GM19193 (cell line): ENCODE data around the gene KIF26B.

Experiments used
- POLR2A ChIP-seq: IDR thresholded peaks from 4 replicates; pipeline ENCODE4 v1.6.1; 2011; ENCODE audit not compliant: insufficient read depth, insufficient read length; ENCODE audit errors: extremely low read depth

Gene KIF26B

DNA sequence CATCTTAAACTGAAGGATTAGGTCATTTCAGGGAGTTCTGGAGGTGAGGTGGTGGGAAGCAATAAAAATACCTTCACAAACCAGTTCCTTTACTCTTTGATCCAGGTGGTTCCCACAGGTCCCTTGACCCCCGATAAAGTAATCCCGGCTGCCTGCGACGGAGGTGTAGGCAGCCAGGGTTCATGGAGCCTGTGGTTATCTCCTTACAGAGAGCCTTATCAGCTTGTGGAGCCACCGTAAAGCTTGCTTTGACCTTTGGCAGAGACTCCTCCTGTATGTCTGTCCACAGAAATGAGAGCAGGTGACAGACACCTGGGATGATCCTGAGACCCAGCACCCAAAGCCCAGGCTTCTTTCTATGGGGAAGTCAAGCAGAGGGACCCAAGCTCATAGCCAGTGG, 243.4 kb downstream of the KIF26B start:
- TF ChIP-seq POLR2A, result no peak

DNA sequence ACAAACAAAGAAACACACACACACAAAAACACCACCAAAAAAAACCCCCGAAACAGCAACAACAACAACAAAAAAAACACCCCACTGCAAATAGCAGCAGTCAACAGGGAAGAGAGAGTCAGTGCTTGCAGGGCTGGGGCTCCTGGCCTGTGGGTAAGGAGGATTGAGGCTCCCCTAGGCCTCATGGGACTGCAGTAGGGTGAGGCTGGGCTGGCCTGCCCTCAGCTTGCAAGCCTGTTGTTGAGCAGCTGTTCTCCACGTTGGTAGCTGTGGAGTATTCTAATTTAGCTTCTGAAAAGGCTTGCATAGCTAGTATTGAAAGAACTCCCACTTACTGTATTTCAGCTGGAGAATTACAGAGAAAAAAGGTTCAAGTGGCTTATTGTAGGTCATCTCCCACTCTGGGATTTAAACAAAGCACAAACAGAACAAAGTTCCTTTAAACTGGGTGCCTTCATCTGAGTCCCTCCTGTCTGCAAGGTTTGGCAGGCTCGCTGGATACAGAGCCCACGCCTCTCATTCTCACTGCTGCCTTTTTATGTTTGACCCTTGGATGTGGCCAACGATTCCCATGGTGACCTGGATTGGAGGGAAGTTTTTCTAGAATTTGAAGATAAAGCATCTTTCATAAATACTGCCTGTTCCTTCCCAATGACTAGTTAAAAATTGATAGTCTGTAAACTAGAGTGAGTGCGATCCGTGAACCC, 247.2 kb downstream of the KIF26B start:
- TF ChIP-seq POLR2A, result no peak

DNA sequence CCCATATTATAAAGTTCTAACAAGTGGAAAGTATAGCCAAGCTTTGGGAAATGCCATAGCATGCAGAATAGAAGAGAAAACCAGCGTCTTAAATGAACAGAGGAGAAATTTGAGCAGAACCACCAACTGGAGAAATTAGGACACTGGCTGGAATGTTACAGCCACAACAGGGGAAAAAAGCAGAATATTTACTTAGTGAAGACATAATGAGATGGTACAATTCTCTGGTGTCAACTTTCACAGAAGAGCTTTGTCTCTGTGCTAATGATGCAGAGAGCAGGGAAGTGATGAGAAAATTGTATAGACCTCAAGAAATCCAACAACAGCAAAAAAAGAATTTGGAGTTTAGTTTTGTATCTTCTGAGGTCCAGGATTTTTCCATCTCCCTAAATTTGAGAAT, 249.7 kb downstream of the KIF26B start:
- TF ChIP-seq POLR2A, result no peak

DNA sequence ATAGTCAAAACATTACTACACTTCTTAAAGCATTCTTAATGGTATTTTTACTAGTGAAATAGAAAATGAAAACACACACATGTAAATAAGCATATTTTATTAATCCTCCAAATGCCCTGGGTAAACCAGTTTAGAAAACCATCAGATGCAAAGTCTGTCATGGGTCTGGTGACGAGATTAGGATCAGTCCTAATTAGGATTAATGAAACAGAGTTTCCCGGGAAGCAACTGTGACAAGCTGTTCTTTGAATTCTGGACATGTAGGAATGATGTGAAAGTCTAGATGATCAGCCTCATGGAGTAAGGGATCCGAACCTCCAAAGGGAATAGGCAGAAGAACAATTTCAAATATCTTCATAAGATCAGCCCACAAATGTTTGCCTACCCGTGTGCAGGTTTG, 250.2 kb downstream of the KIF26B start:
- TF ChIP-seq POLR2A, result no peak

DNA sequence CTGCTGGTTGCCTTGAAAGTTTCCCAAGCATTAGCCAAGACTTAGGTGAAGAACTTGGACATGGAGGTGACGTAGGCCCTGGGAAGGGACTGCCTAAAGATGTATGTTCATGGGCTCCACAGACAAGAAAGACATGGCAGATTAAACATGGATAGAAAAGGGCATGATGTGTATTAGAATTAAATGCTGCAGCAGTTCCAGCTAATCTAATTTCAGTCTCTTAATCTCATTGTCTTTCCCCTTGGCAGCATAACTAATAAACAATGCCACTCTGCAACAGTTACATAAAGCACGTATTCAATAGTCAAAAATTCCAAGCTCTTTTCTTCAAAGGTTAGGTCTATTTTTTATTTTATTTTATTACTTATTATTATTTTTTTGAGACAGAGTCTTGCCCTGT, 251.6 kb downstream of the KIF26B start:
- TF ChIP-seq POLR2A, result no peak

DNA sequence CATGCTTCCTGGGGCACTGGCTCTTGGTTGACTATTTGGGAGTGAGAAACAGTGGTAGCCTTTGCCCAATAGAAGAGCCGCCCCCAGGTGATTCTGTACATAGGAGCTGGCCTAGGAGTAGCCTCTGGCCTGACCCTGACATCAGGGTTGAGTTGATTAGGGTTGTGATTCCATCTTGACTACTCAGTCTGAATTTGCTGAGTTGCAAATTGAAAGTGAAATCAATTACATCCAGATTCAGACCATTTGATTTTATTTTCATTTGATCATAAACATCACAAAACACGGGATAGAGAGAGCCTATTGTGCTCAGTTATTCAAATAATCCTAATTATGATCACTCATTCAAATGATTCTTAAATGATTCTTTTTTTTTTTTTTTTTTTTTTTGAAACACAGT, 253.2 kb downstream of the KIF26B start:
- TF ChIP-seq POLR2A, result no peak

DNA sequence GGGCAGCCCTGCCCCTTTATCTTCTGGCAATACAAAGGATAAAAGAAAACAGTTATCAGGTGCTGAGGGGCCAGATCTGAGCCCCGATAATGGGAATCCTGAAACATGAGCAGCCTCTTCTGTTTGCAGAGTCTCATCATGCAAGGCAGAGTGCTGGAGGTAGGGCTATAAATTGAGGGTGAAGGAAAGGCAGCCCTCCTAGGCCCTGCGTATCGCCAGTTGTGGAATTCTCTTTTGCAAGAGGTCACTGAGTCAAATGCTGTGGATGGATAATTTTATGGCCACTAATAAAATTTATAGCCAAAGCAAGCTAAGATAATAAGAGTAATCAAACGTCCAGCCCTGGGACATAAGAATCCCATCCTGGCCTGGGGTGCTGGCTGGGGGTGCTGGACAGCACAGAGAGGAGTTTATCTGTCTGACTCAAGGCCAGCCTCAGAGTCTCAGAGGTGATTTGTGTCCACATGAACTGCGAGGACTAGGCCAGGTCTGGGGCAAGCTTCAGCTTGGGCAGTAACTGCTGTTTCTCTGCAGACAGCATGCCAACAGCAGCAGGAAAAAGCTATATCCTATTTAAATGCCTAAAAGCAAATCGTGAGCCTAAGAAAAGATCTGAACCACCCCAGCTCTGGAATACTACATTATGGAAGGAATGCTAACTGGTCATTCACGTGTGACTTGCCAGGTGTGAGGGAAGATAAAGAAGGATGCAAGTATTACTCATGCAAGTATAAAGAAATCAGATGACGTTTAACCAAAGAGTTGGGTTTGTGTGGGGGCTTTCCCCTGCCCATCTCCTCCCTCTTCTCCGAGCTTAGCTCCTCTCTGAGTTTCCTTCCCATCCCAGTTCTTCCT, 254.8 kb downstream of the KIF26B start:
- TF ChIP-seq POLR2A, result no peak

DNA sequence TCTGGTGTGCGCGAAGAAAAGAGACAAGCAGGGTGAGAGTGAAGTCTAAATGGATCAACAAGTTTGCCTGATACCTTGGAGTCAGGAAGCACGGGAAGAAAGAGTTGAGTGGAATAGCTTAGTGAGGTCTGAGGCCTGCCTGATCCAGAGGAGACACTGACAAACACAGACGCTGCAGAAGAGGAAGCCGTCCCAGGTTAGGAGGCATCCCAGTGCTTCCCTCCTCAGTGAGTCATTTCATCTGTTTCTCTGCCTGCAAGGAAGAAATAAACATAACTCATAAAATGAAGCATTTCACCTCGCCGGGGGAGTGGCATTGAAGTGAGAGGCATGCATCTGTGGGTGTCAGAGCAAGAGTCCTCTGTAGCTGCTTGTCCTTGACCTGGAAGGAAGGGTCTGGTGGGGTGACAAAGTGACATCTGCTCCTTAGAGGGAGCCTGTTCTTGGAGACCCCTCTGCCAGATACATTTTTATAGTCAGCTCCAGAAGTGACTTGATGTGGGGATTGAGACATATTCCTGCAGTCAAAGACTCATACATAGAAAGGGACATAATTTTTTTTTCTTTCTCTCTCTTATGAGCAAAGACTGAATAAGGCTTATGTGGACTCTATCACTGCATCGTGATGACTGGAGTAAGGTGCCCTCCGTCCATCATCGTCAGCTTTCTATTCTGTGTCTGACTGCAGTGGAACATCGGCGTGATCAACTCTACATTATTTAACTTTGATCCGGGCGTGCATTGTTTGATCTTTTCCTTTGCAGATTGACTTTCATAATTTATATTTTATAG, 256.7 kb downstream of the KIF26B start:
- TF ChIP-seq POLR2A, result no peak

DNA sequence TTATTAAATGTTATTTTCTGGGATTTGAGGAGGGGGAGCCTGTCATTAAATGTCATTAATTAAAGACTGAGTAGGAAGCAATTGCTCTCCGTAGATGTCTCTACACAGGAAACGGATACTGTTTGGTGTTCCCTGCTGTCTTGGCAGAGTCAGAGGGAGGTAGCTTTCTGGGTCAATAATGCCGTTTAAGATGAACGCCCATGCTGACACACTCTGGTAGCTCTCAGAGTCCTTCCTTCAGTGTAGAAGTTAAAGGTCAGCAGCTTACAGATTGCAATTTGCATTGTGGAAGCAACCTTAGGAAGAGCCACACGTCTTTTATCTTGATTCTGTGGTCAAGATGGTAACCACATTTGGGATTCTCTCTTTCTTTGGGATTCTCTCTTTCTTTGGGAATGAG, 257.5 kb downstream of the KIF26B start:
- no peak for TF ChIP-seq POLR2A

DNA sequence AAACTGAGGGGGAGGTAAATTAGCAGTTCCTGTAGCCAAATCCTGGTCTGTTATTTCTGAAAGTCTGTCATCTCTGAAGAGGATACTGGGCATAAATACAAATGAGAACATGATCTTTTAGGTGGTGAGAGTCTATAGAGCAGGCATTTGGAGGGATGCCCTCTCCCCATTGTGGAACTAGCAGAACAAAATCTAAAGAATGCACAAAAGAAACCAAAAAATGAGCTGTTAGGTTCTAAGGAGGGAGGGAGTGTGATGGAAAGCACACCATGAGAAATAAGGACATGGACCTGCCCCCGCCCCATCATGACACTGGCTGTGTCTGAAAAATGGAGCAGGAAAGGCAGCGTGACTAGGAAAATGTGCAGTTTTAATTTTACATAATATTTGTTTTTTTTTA, 262.0 kb downstream of the KIF26B start:
- TF ChIP-seq POLR2A, result no peak

DNA sequence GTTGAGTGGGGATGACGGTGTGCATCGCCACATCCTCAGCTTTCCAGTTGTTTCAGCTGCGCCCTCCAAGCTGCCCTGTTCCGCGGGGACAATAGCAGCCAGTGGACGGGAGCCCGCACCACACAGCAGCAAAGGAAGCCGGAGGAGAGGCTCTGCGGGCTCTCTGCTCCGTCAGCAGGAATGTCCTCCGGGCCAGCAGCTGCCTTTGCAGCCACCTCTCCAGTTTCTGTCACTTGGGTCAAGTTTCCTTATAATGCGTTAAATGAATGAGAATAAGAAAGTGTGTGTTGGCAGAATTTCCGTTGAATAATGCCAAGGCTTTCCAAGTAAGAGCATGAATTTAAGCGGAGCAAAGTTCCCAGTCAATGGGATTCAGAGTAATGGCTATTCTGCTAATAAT, 263.3 kb downstream of the KIF26B start:
- TF ChIP-seq POLR2A, result no peak

DNA sequence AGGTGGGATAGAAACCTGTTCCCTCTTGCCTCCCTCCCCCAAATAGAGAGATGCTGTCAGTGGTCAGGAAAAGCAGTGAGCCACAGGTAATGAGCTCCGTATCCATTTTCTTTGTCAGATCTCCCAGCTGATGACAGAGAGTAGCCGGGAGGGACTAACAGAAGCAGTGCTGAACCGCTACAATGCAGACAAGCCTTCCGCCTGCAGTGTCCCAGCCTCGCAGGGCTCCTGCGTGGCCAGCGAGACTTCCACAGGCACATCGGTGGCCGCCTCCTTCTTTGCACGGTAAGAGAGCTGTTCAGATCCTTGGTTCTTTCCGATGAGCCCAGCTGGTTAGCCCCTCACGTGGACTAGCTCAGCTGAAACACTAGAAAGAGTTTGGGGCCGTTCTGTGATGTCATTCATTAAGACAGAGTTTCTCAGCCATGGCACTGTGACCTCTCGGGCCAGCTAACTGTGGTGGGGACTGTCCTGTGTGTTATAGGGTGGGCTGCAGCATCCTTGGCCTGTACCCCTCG, 264.7 kb downstream of the KIF26B start:
- no peak for TF ChIP-seq POLR2A

DNA sequence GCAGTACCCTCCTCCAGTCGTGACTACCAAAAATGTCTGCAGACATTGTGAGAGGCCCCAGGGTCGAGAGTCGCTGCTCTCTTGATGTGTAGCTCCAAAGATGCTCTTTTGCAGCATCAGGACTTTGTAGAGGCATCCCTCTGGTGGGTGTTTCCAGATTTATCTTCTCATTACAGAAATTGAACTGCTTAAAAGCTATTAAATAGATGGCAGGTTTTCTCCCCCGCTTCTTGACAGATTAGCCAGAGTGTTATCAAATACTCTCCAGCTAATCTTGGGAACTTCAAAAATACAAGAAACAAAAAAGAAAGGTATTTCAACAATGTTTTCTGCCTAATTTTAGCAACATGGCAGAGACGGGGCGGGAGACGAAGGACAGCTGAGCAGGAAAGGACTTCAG, 265.2 kb downstream of the KIF26B start:
- TF ChIP-seq POLR2A, result no peak

DNA sequence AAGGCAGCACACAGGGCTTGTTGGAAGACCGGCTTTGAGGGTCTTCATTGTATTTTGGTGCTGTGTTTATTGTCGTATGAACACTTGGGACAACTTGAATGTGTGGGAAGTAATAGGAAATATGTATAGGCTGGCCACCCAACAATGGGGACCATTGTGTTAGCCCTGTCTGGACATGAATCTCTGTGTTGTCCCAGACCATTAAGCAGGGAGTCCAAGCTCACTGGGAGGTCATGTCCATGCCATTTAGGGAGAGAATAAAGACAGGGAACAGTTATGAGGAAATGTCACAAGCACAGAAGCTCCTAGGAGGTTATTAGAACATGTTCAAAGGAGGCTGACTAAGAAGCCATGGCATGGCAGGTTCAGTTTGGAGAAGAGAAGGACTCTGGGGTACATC, 266.1 kb downstream of the KIF26B start:
- TF ChIP-seq POLR2A, result no peak

DNA sequence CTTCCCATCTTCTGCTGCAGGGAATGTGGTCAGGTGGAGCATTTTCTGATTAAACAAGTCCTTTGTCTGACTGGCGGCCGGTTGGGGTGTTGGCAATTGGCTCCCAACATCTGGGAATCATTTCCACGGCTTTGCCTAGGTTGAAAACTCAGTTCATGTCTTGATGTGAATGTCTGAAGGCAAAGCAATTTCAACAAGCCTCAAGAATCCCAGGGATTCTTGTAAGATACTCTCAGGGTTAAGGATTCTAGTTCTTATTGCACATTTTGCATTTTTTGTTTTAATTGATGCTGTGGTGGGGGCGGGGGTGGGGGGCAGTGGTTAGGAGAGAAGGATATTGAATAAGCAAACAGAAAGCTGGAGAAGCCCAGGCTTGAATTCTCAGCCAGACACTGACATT, 273.9 kb downstream of the KIF26B start:
- TF ChIP-seq POLR2A, result no peak

DNA sequence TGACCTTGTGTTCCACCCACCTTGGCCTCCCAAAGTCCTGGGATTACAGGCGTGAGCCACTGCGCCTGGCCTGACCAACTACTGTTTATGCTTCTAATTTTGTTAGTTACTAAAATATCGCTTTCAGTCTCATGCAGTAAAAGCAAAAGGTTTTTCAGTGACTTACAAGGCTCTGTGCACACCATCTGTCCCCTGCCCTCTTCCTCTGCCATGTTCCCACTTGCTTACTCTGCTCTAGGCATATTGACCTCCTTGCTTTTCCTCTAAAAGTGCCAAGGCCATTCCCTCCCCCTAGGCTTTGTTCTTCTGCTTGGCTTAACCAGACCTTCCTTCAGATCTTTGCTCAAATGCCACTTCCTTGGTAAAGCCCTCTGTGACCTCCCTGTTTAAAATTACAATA, 276.9 kb downstream of the KIF26B start:
- TF ChIP-seq POLR2A, result no peak

DNA sequence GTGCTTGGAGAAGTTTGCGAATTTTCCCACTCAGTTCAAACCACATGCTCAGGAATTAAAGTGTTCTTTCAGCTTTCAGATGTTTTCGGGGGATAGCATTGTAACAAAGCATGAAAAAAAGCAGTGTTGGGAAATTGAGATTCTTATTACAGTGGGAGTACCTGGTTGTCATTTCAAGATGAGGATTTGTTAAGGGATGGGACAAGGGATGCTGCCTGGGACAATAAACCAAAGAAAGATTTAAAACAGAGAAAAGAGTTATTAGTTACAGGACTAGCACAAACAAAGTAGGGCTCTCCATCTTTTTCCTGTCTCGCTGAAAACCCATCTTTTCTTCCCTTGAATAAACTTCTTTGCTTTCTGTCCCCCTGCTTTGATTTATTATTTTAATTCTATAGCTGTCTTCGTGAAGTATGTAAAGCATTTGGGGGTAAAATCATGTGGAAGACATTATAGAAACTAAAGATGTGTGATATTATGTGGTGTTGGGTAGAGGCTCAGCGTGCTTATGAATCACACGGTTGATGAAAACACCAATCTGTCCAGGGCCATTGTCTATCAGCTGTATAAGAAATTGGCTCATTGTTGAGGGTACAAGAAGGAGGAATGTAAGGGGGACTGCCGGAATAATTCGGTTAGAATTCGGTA, 277.6 kb downstream of the KIF26B start:
- TF ChIP-seq POLR2A, result no peak
